Fibroblast of skin of right biceps (primary cell): Measurements from ENCODE around the gene MACROD2.
A peak's percentile ranks its signal among the peaks of the same experiment; 100 is the strongest.
"Not testable (repeated sequence)": the region's sequence is repeated elsewhere in the genome, so short reads cannot be mapped to it uniquely, and the experiment has no call there.

Experiments
- DNase-seq: peaks from one replicate; pipeline ENCODE4 v3.0.0-alpha.2; 2013

MACROD2 gene

GRCh38 chr20:15515691-15516090, 1520.4 kb downstream of the MACROD2 start:
- DNase-seq, result no peak

GRCh38 chr20:15520930-15521524, 1525.7 kb downstream of the MACROD2 start:
- no peak for DNase-seq

GRCh38 chr20:15523400-15523799, 1528.1 kb downstream of the MACROD2 start:
- DNase-seq, result peak; percentile 44

- peak; percentile 36 for DNase-seq
Measured at GRCh38 chr20:15528391-15529111, 1533.2 kb downstream of the MACROD2 start.

GRCh38 chr20:15535863-15536262, 1540.5 kb downstream of the MACROD2 start:
- no peak for DNase-seq

- not testable (repeated sequence) for DNase-seq
Measured at GRCh38 chr20:15537200-15537599, 1541.9 kb downstream of the MACROD2 start.

GRCh38 chr20:15542655-15543054, 1547.3 kb downstream of the MACROD2 start:
- no peak for DNase-seq

- DNase-seq, result no peak
Measured at GRCh38 chr20:15544742-15545141, 1549.4 kb downstream of the MACROD2 start.

GRCh38 chr20:15546525-15547023, 1551.3 kb downstream of the MACROD2 start:
- no peak for DNase-seq

- no peak for DNase-seq
Measured at GRCh38 chr20:15547119-15547518, 1551.8 kb downstream of the MACROD2 start.

GRCh38 chr20:15550116-15550870, 1555.0 kb downstream of the MACROD2 start:
- DNase-seq, result no peak

GRCh38 chr20:15555913-15556312, 1560.6 kb downstream of the MACROD2 start:
- DNase-seq, result peak; percentile 40

- peak; percentile 29 for DNase-seq
Measured at GRCh38 chr20:15556869-15557268, 1561.6 kb downstream of the MACROD2 start.

- no peak for DNase-seq
Measured at GRCh38 chr20:15561070-15561569, 1565.8 kb downstream of the MACROD2 start.

- DNase-seq, result no peak
Measured at GRCh38 chr20:15561707-15562404, 1566.5 kb downstream of the MACROD2 start.

- no peak for DNase-seq
Measured at GRCh38 chr20:15563836-15564235, 1568.5 kb downstream of the MACROD2 start.

- DNase-seq, result no peak
Measured at GRCh38 chr20:15564981-15565380, 1569.7 kb downstream of the MACROD2 start.

GRCh38 chr20:15565786-15566185, 1570.5 kb downstream of the MACROD2 start:
- DNase-seq, result no peak

- no peak for DNase-seq
Measured at GRCh38 chr20:15567219-15567618, 1571.9 kb downstream of the MACROD2 start.

- DNase-seq, result peak; percentile 11
Measured at GRCh38 chr20:15570156-15570555, 1574.8 kb downstream of the MACROD2 start.

- no peak for DNase-seq
Measured at GRCh38 chr20:15571056-15571455, 1575.7 kb downstream of the MACROD2 start.

- no peak for DNase-seq
Measured at GRCh38 chr20:15575255-15575654, 1579.9 kb downstream of the MACROD2 start.

- DNase-seq, result no peak
Measured at GRCh38 chr20:15576411-15576810, 1581.1 kb downstream of the MACROD2 start.
